WTC11 (cell line): ENCODE data around the gene ARAP2. TPM values are rescaled to one million over a fixed set of nuclear protein-coding genes. Genes with fewer than 3 reads are reported as not detected.

Experiments used
- ATAC-seq: fragments of 200-7000 bp; cut with Tn5 transposase; 2 replicates; pipeline ENCODE4 v1.10.0; 2021; ENCODE audit warnings: mild to moderate bottlenecking, moderate library complexity
- CTCF ChIA-PET: fragments of 300-600 bp; sonication (Branson Sonifier 250); formaldehyde crosslinking; loops from one replicate; lab custom pipeline; 2021; ENCODE audit warnings: antibody characterized with exemption; lab: Charles Lee
- POLR2A ChIA-PET: fragments of 350-600 bp; sonication (Branson Sonifier 250); formaldehyde crosslinking; loops from one replicate; lab custom pipeline; 2021; ENCODE audit warnings: antibody characterized with exemption; lab: Charles Lee
- DNase-seq: peaks from one replicate; pipeline ENCODE4 v3.0.0; 2021; ENCODE audit warnings: low spot score
- H3K27ac Mint-ChIP-seq: 2 replicates; pipeline ENCODE4 v1.8.0; 2021; ENCODE audit warnings: mixed read lengths
- H3K27me3 Mint-ChIP-seq: 2 replicates; pipeline ENCODE4 v1.8.0; 2021; ENCODE audit warnings: low read depth, mild to moderate bottlenecking, moderate library complexity, mixed read lengths
- H3K36me3 Mint-ChIP-seq: 2 replicates; pipeline ENCODE4 v1.8.0; 2021; ENCODE audit warnings: mixed read lengths
- H3K4me1 Mint-ChIP-seq: 2 replicates; pipeline ENCODE4 v1.8.0; 2022; ENCODE audit warnings: mixed read lengths
- H3K4me3 Mint-ChIP-seq: 2 replicates; pipeline ENCODE4 v1.8.0; 2021; ENCODE audit warnings: mild to moderate bottlenecking, moderate library complexity, mixed read lengths
- H3K9me3 Mint-ChIP-seq: 2 replicates; pipeline ENCODE4 v1.8.0; 2021; ENCODE audit warnings: mixed read lengths
- ARID4B ChIP-seq: sonication (generic); formaldehyde crosslinking; IDR thresholded peaks from 2 replicates; pipeline ENCODE4 v1.8.0; 2023; ENCODE audit warnings: missing genetic modification reagents, mild to moderate bottlenecking, borderline replicate concordance
- ELF4 ChIP-seq: sonication (generic); formaldehyde crosslinking; IDR thresholded peaks from 2 replicates; pipeline ENCODE4 v1.8.1; 2022; ENCODE audit warnings: low read depth, mild to moderate bottlenecking, moderate library complexity, missing genetic modification reagents
- ETV6 ChIP-seq: sonication (generic); formaldehyde crosslinking; IDR thresholded peaks from 2 replicates; pipeline ENCODE4 v1.8.1; 2022; ENCODE audit warnings: mild to moderate bottlenecking, missing genetic modification reagents
- FOXJ3 ChIP-seq: sonication (generic); formaldehyde crosslinking; IDR thresholded peaks from 2 replicates; pipeline ENCODE4 v1.9.0; 2021; ENCODE audit warnings: missing genetic modification reagents, mild to moderate bottlenecking, borderline replicate concordance
- FOXK1 ChIP-seq: sonication (generic); formaldehyde crosslinking; IDR thresholded peaks from 2 replicates; pipeline ENCODE4 v1.8.0; 2022; ENCODE audit warnings: mild to moderate bottlenecking, moderate library complexity, missing genetic modification reagents
- HMGA2 ChIP-seq: fragments of 250-450 bp; sonication (Bioruptor Pico); IDR thresholded peaks from 2 replicates; pipeline ENCODE4 v1.4.0; 2021; ENCODE audit warnings: mild to moderate bottlenecking, moderate library complexity
- JAZF1 ChIP-seq: fragments of 250-450 bp; sonication (Bioruptor Pico); IDR thresholded peaks from 2 replicates; pipeline ENCODE4 v1.9.0; 2021; ENCODE audit warnings: moderate library complexity, mild to moderate bottlenecking, inconsistent platforms
- MYBL2 ChIP-seq: sonication (generic); formaldehyde crosslinking; IDR thresholded peaks from 2 replicates; pipeline ENCODE4 v1.8.1; 2023; ENCODE audit warnings: mild to moderate bottlenecking, moderate library complexity, missing genetic modification reagents
- NFATC4 ChIP-seq: fragments of 250-450 bp; sonication (Bioruptor Pico); IDR thresholded peaks from 2 replicates; pipeline ENCODE4 v1.9.0; 2021; ENCODE audit warnings: mild to moderate bottlenecking
- NFYB ChIP-seq: sonication (generic); formaldehyde crosslinking; conservative IDR thresholded peaks from 2 replicates; pipeline ENCODE4 v1.8.0; 2022; ENCODE audit warnings: low read depth, missing genetic modification reagents
- OVOL2 ChIP-seq: fragments of 250-450 bp; sonication (Bioruptor Pico); IDR thresholded peaks from 2 replicates; pipeline ENCODE4 v1.9.0; 2021; ENCODE audit warnings: mild to moderate bottlenecking, borderline replicate concordance
- RORB ChIP-seq: fragments of 250-450 bp; sonication (Bioruptor Pico); IDR thresholded peaks from 2 replicates; pipeline ENCODE4 v1.9.0; 2021; ENCODE audit warnings: mild to moderate bottlenecking
- SP1 ChIP-seq: sonication (generic); formaldehyde crosslinking; conservative IDR thresholded peaks from 2 replicates; pipeline ENCODE4 v1.8.1; 2022; ENCODE audit warnings: missing genetic modification reagents
- TEAD1 ChIP-seq: sonication (generic); formaldehyde crosslinking; IDR thresholded peaks from 2 replicates; pipeline ENCODE4 v1.8.0; 2022; ENCODE audit warnings: mild to moderate bottlenecking, missing genetic modification reagents
- ZBTB21 ChIP-seq: sonication (generic); formaldehyde crosslinking; IDR thresholded peaks from 2 replicates; pipeline ENCODE4 v1.8.1; 2023; ENCODE audit warnings: mild to moderate bottlenecking, missing genetic modification reagents, borderline replicate concordance
- ZMAT4 ChIP-seq: fragments of 250-450 bp; sonication (Bioruptor Pico); IDR thresholded peaks from 2 replicates; pipeline ENCODE4 v1.9.0; 2021; ENCODE audit warnings: mild to moderate bottlenecking
- ZNF263 ChIP-seq: sonication (generic); formaldehyde crosslinking; IDR thresholded peaks from 2 replicates; pipeline ENCODE4 v1.8.1; 2022; ENCODE audit warnings: low read depth, mild to moderate bottlenecking, moderate library complexity, missing genetic modification reagents
- total RNA-seq: library from RNA; stranded (reverse); gene quantifications from 3 replicates; pipeline ENCODE4 v1.2.3, GENCODE V29; 2021
- TF ChIP-seq, protein P1 (sequence below): sonication (generic); formaldehyde crosslinking; IDR thresholded peaks from 2 replicates; pipeline ENCODE4 v1.8.1; 2023; ENCODE audit warnings: mild to moderate bottlenecking, missing genetic modification reagents
- TF ChIP-seq, protein P2 (sequence below): sonication (generic); formaldehyde crosslinking; conservative IDR thresholded peaks from 2 replicates; pipeline ENCODE4 v1.8.1; 2022; ENCODE audit warnings: mild to moderate bottlenecking, missing genetic modification reagents

Gene ARAP2
- total RNA-seq, 1 experiment from 2014 or later = 1.0 TPM

GRCh38 chr4:36220776-36221175 lies 23.5 kb downstream of the ARAP2 start:
- Mint-ChIP-seq H3K27me3 (no peaks in the 10 kb centered on the region), H3K9me3 (no peaks in the 10 kb centered on the region), H3K27ac (no peak overlapping the region), H3K4me3 (no peak overlapping the region), H3K4me1 (peaks cover 2% of the 10 kb centered on the region; the same call in 1 of the 2 replicates), H3K36me3 (no peaks in the 10 kb centered on the region)
- no peak for ATAC-seq
- TF ChIP-seq ETV6 (CRISPR knock-in tag) = no peak
- TF ChIP-seq ZNF263 (CRISPR knock-in tag) = no peak
- TF ChIP-seq MYBL2 (CRISPR knock-in tag) = no peak
- TF ChIP-seq ZMAT4 (CRISPR knock-in tag) = no peak
- DNase-seq = no peak
- POLR2A ChIA-PET = no interaction called here
- CTCF ChIA-PET = no interaction called here

- no peak for TF ChIP-seq FOXK1
- no peak for TF ChIP-seq NFATC4
- TF ChIP-seq ARID4B (CRISPR knock-in tag) = no peak
- TF ChIP-seq ZBTB21 (CRISPR knock-in tag) = no peak
- no peak for TF ChIP-seq JAZF1
- TF ChIP-seq, protein P1, sequence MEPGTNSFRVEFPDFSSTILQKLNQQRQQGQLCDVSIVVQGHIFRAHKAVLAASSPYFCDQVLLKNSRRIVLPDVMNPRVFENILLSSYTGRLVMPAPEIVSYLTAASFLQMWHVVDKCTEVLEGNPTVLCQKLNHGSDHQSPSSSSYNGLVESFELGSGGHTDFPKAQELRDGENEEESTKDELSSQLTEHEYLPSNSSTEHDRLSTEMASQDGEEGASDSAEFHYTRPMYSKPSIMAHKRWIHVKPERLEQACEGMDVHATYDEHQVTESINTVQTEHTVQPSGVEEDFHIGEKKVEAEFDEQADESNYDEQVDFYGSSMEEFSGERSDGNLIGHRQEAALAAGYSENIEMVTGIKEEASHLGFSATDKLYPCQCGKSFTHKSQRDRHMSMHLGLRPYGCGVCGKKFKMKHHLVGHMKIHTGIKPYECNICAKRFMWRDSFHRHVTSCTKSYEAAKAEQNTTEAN (CRISPR knock-in tag) = no peak
- TF ChIP-seq FOXJ3 (CRISPR knock-in tag) = no peak
- TF ChIP-seq TEAD1 (CRISPR knock-in tag) = no peak
- no peak for TF ChIP-seq OVOL2 (CRISPR knock-in tag)
- TF ChIP-seq NFYB (CRISPR knock-in tag) = no peak
- TF ChIP-seq ELF4 = no peak
- no peak for TF ChIP-seq RORB (CRISPR knock-in tag)
- TF ChIP-seq SP1 = no peak
- no peak for TF ChIP-seq MYBL2 (CRISPR knock-in tag)
- ChIA-PET CTCF (no interaction called here), POLR2A (no interaction called here)
- Mint-ChIP-seq H3K36me3 (no peaks in the 10 kb centered on the region), H3K4me3 (no peak overlapping the region), H3K27me3 (no peaks in the 10 kb centered on the region), H3K27ac (no peak overlapping the region), H3K9me3 (no peaks in the 10 kb centered on the region), H3K4me1 (no peaks in the 10 kb centered on the region)
- ATAC-seq (no peak), DNase-seq (no peak)
Observed at GRCh38 chr4:36218121-36218520, 26.2 kb downstream of the ARAP2 start.

GRCh38 chr4:36215627-36216026 lies 28.7 kb downstream of the ARAP2 start:
- POLR2A ChIA-PET = no interaction called here
- no peak for ATAC-seq
- no peak for TF ChIP-seq HMGA2 (CRISPR knock-in tag)
- TF ChIP-seq, protein P2, sequence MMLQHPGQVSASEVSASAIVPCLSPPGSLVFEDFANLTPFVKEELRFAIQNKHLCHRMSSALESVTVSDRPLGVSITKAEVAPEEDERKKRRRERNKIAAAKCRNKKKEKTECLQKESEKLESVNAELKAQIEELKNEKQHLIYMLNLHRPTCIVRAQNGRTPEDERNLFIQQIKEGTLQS (CRISPR knock-in tag) = no peak
- TF ChIP-seq, all 79 proteins: peak for 0
- no peak overlapping the region for H3K27ac Mint-ChIP-seq
- CTCF ChIA-PET = no interaction called here
- H3K36me3 Mint-ChIP-seq = no peaks in the 10 kb centered on the region
- H3K4me1 Mint-ChIP-seq = no peaks in the 10 kb centered on the region
- no peak overlapping the region for H3K4me3 Mint-ChIP-seq
- H3K27me3 Mint-ChIP-seq = no peaks in the 10 kb centered on the region
- DNase-seq = no peak
- H3K9me3 Mint-ChIP-seq = no peaks in the 10 kb centered on the region
